ENCODE data around the gene USP2. TPM values are rescaled to one million over a fixed set of nuclear protein-coding genes. Genes with fewer than 3 reads are reported as not detected.
A peak's percentile ranks its signal among the peaks of the same experiment; 100 is the strongest.

USP2 gene
- total RNA-seq, 1 donor from 2014 or later: 0.63 TPM

DNA sequence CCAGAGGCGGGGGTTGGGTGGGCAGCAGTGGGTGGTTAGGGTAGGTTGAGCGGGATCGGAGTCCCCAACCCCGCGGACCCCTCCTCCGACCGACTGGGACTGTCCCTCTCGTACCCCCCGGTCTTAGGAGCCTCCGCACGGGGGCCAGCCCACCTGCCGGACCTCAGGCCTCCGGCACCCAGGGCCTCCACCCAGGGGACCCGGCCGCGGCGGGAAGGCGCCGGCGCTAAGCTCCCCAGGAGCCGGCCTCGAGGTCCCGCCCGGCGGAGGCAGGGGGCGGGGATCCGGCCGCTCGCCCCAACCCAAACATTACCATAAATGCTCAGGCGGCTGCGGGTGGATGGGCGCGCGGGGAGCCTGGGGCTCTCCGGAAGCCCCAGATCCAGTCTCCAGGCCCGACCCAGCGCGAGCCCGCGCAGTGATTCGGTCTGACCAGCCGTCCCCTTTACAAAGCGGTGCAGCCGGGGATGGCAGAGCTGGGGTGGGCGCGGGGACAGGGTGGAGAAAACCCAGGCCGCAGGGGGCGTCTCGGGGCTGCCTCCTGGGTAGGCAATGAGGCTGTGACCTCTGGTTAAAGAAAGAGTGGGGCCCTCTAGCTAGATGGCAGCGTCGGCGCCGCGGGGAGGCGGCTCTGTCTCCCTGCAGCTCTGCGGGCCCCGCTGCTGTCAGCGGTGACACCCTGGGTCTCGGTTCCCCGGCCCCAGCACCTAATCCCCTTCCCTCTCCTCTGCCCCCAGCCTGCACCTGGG lies 60.5 kb downstream of the USP2 start:
- peak overlapping the region; percentile 62 for H3K4me3 ChIP-seq (ENCODE audit: low read depth, low read length)
- DNase-seq (ENCODE audit: low read depth): no peak
- TF ChIP-seq, protein P1, sequence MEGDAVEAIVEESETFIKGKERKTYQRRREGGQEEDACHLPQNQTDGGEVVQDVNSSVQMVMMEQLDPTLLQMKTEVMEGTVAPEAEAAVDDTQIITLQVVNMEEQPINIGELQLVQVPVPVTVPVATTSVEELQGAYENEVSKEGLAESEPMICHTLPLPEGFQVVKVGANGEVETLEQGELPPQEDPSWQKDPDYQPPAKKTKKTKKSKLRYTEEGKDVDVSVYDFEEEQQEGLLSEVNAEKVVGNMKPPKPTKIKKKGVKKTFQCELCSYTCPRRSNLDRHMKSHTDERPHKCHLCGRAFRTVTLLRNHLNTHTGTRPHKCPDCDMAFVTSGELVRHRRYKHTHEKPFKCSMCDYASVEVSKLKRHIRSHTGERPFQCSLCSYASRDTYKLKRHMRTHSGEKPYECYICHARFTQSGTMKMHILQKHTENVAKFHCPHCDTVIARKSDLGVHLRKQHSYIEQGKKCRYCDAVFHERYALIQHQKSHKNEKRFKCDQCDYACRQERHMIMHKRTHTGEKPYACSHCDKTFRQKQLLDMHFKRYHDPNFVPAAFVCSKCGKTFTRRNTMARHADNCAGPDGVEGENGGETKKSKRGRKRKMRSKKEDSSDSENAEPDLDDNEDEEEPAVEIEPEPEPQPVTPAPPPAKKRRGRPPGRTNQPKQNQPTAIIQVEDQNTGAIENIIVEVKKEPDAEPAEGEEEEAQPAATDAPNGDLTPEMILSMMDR (conservative IDR thresholded peaks at IDR 0.05; ENCODE audit: low read depth, low read length): no peak

DNA sequence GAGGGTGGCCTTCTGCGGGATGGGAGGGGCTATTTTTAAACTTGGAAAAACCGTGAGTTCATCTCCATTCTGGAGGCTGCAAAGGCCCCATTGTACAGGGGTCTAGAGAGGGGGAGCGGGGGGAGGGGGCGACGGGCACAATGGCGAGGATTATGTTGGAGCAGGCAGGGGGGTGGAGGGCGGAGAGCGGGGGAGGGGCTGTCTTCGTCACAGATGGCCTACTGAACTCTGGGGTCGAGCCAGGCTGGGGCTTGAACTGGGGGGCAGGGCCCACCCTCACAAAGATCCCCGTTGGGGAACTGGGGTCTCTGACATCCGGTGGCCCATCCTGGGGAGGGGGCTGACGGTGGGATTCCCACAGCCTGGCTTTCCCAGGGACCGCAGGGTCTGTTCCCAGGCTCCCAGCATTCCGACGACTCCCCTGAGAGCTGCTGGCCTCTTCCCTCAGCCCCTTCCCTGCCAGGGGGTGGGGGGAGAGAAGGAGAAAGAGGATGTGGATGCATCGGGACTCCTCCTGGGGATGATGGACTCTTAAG lies 61.2 kb downstream of the USP2 start:
- DNase-seq (ENCODE audit: low read depth): no peak
- TF ChIP-seq, protein P1 (conservative IDR thresholded peaks at IDR 0.05; ENCODE audit: low read depth, low read length): no peak
- peak overlapping the region; percentile 62 for H3K4me3 ChIP-seq (ENCODE audit: low read depth, low read length)

DNA sequence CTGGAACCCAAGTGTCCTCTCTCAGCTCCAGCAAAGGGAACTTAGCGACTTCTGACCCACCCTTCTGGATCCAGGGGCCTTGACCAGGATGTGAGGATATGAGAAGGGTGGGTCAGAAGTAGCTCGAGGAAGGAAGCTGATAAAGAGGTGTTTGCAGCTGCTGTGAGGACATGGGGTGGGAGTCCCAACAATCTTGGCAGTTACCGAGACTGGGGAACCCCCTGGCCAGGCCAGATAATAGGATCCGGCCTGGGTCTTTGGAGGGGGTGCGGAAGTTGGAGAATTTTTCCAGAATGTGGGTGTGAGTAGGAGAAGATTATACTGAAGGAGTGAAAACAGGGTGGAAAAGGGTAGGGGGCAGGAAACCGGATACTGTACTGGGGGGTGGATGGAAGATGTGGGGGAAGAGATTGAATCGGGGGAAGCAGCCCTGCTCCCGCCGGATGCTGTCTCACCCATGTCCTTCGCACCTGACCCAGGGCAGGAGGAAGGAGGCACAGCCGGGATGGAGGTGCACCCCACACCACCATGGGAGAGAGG lies 61.7 kb downstream of the USP2 start:
- TF ChIP-seq, protein P1 (conservative IDR thresholded peaks at IDR 0.05; ENCODE audit: low read depth, low read length): no peak
- no peak for DNase-seq (ENCODE audit: low read depth)
- H3K4me3 ChIP-seq (ENCODE audit: low read depth, low read length): no peak overlapping the region

DNA sequence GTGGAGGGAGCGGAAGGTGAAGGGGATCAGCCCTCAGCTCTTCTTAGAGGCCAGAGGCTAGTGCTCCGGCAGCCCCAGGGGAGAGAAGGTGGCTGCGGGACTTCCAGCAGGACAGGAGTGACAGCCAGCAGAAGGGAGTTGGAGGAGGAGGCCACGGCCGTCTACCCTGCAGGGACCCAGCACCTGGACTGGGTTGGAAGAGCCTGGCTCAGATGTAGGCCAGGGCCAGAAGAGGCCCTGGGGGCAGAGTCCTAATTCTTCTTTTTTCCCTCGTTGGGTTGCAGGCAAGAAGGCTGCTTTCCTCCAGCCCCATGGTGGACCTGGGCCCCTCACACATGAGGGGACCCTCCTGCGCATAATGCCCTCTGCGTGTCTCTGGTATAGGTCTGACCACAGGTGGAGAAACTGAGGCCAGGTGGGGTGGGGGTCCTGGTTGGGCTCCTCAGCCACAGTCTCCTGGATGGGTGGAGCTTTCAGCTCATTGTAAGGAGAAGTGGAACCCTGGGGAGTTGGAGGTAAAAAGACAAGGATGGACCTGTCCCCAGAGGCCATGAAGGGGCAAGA lies 62.3 kb downstream of the USP2 start:
- TF ChIP-seq, protein P1 (conservative IDR thresholded peaks at IDR 0.05; ENCODE audit: low read depth, low read length): no peak
- no peak for DNase-seq (ENCODE audit: low read depth)
- H3K4me3 ChIP-seq (ENCODE audit: low read depth, low read length): no peak overlapping the region

DNA sequence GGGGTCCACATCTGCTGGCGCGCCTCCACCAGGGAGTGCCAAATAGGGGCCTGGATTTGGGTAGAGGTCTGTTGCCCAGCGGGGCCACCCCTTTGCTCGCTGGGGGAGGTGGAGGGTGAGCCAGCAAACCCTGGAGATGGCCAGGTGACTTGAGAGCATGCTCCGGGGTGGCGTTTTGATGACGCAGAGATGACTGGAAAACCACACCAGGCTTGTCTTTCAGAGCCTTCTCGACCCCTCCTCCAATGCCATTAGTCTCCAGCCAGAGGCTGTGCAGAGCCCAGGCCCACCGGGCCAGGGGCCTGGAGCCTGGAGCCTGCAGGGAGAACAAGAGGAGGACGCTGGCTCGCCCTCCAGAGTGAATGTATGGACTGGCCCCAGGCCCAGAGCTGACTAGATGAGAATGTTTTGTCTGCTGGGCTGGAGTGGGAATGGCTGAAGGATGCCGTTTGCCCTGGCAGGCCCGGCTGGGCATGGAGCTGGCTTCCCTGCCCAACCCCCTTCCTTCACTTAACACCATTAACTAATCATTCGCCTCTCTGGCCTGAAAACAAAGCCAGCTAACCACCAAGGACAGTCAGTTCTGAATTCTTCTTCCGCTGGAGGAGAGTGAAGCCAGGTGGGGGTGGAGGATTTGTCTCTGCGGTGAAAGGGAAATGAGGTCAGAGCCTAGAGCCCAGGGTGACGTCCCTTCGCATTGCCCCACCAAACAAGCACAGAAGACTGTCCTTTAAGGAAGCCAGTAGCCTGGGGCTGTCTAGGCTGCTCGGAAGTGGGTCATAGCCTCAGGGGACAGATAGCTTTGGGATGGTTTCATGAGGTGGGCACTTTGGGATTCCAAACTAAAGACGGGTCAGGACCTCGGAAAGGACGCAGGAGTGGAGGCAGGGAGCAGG lies 63.0 kb downstream of the USP2 start:
- H3K4me3 ChIP-seq (ENCODE audit: low read depth, low read length): no peak overlapping the region
- TF ChIP-seq, protein P1 (conservative IDR thresholded peaks at IDR 0.05; ENCODE audit: low read depth, low read length): no peak
- peak; percentile 62 for DNase-seq (ENCODE audit: low read depth)

DNA sequence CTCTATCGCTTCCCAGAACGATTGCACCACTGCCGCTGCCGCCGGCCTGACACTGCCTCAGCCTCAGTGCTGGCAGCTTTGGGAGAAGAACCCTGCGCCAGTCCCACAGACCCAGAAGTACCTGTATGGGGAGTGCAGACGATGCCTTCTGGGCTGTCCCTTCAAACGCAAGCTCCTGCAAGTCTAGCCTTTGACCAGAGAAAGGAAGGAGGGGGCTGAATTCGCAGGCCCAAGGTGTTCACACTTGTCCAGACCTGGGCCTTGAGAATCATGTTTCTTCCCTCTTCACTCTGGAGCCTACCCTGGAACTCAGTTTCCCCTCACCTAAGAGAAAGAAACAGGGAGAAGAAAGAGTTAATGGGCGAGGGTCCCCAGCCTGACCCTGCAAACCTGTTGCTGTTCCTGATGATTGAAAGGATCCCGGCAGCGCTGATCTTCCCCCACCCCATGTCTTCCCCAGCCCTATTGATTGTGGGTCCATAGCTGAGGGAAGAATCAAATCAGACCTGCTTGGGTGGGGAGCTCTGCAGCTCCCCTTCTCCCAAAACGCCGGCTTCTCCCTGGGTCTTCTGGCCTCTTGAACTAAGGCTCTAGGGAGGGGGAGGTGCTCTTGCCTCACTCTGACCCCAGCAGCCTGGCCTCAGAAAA lies 63.8 kb downstream of the USP2 start:
- peak overlapping the region; percentile 76 for H3K4me3 ChIP-seq (ENCODE audit: low read depth, low read length)
- TF ChIP-seq, protein P1 (conservative IDR thresholded peaks at IDR 0.05; ENCODE audit: low read depth, low read length): no peak
- DNase-seq (ENCODE audit: low read depth): no peak

Measured in epithelial cell of proximal tubule (primary cell).